ACHN (cell line): ENCODE results near the gene PDK2.
A peak's percentile ranks its signal among the peaks of the same experiment; 100 is the strongest.

Experiments used
- DNase-seq: peaks from one replicate; pipeline ENCODE4 v3.0.0-alpha.2; 2015
- in situ Hi-C: cut with HindIII; loops from 2 replicates; pipeline ENCODE4 v1.10.0; 2017; ENCODE audit warnings: low sequenced_read_pairs, low pct_ligation_motif_present, low pct_unique_long_range_greater_than_20kb

PDK2 gene

DNA sequence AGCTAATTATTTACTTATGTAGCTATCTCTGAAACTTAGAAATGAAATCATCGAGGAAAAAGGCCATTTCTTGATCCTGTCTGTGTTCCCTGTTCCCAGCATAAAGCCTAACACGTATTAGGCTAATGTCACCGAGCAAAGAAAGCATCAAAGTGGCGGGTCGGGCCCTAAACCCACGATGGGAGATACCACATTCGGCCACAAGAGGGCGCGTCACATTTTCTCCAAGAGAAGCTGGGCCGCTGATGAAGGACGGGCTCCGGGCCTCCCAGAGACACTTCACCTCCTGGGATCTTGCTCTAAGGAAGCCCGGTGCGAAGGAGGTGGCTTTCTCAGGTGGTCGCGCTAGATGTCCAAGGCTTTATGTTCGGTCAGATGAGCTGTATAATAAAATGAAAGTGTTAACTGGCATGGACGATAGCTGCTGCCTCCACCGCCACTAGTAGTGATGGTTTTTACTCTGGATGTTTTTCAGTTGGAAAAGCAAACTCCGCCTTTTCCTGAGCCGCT is 853 bp upstream of the PDK2 start:
- in situ Hi-C loops, result no loop called here
- peak; percentile 93 for DNase-seq

- DNase-seq, result no peak
- in situ Hi-C loops, result no loop called here
Observed at GRCh38 chr17:50095626-50096037, 481 bp downstream of the PDK2 start.

DNA sequence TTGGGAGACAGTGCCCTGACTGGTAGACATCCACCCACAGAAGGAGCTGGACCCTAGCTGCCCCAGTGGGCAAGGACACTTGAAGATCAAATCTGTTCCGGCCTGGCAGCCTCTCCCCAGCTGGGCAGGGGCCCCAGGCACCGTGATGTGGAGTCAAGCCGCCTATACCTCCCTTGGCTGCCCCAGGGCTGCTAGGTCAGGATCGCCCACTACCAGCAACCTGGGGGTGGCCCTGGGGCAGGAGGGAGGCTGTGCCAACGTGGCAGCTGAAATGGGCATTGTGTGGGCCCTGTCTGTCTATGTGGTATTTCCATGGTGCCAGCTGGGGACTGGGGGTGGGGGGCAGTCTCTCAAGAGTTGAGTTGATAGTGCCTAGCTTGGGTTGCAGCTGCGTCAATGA is 941 bp downstream of the PDK2 start:
- in situ Hi-C loops, result no loop called here

DNA sequence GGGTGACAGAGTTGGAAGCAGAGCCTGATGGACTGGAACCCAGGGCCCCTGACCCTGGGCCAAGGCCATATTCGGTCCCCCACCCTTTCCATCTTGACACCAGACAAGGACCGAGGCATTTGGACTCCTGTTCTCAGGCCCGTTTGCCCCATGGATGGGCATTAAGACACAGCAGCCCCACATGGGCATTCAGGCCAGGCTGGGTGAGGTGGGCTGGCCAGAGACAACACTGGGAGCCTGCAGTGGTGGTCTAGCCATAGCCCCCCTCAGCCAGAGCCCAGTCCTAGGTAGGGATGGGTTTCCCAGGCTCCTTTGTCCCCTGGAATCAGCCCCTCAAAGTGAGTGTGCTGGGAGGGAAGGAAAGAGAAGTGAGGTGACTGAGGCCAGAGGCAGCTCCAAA is 1.6 kb downstream of the PDK2 start:
- DNase-seq, result no peak
- in situ Hi-C loops, result no loop called here

More for the DNA sequence above, 941 bp downstream of the PDK2 start:
- DNase-seq, result no peak

- DNase-seq, result no peak
- in situ Hi-C loops, result no loop called here
Observed at GRCh38 chr17:50097455-50097854, 2.3 kb downstream of the PDK2 start.

- in situ Hi-C loops, result no loop called here
- no peak for DNase-seq
Observed at GRCh38 chr17:50097926-50098325, 2.8 kb downstream of the PDK2 start.

GRCh38 chr17:50098583-50098982 is 3.4 kb downstream of the PDK2 start:
- in situ Hi-C loops, result no loop called here
- DNase-seq, result no peak

GRCh38 chr17:50099003-50099402 is 3.9 kb downstream of the PDK2 start:
- in situ Hi-C loops, result no loop called here
- no peak for DNase-seq

- no peak for DNase-seq
- in situ Hi-C loops, result no loop called here
Observed at GRCh38 chr17:50100480-50100883, 5.3 kb downstream of the PDK2 start.

DNA sequence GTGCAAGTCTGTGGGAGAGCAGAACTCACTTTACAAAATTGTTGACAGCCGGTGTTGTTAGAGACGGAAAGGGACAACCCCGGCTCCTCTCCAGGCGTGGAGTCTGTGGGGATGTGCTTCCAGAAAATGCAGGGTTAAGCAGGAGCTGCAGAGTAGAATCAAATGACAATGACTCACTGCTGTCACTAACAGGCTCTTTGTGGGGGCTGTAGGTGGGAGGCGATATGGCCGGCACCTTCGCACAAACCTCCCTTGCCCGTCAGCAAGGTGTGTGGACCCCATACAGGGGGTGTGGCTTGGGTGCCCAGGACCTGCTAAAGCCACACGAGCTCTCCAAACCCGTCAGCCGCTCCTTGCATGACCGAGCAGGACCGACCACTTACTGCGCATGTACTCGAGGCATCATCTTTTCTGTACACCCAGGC is 5.8 kb downstream of the PDK2 start:
- in situ Hi-C loops, result no loop called here
- peak; percentile 61 for DNase-seq

DNA sequence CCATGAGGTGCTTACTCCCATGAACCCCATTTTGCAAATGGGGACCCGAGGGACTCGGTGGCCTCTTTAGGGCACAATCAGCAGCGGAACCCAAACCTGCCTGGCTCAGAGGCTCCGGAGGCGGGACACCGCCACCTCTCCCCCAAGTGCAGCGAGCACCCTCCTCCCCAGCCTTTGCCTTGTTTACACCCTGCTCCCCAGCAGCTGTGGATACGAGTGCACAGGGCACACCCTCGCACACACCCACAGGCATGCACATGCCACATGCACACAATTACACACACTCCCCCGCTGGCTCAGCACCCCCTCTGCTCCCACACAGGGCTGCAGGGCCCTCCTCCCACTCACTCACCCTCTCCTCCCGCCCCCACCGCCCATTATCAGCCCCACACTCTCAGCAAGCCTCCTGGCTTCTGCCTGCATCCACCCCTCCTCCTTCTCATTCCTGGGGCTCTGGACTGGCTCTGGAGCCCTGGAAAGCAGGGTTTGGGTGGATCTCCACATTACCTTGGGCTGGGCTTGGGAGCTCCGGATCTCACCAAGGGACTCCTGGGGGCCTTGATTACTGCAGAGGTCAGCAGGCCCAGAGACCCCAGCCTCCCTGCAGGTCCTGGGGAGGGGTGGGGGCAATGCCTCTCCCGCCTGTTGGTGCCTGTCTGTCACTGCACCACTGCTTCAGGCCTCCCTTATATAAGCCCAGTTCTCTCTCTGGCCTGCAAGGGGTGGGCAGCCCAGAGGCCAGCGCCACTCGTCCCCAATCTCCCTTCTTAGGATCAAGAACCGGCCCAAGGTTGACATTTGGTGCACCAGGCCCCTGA is 6.4 kb downstream of the PDK2 start:
- in situ Hi-C loops, result no loop called here
- DNase-seq, result peak; percentile 38

- DNase-seq, result peak; percentile 63
Observed at GRCh38 chr17:50102164-50102991, 7.2 kb downstream of the PDK2 start.

DNA sequence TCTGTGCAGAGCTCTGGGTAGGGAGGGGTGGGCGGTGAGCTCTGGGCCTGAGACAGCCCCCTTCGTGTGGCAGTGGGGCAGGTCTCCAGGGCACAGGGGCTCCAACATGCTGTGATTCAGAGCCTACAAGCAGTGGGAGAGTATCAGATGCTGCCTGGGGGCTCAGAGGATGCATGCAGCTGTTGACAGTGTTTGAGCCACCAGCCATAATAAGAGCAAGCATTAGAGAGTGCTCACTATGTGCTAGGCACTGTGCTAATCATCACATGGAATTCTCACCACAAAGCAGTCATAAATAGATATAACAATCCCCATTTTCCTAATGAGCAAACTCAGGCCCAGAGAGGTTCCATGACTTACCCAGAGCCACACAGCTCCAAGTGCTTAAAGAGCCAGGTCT is 8.1 kb downstream of the PDK2 start:
- in situ Hi-C loops, result no loop called here
- no peak for DNase-seq

More at GRCh38 chr17:50102164-50102991, 7.2 kb downstream of the PDK2 start:
- in situ Hi-C loops, result no loop called here

DNA sequence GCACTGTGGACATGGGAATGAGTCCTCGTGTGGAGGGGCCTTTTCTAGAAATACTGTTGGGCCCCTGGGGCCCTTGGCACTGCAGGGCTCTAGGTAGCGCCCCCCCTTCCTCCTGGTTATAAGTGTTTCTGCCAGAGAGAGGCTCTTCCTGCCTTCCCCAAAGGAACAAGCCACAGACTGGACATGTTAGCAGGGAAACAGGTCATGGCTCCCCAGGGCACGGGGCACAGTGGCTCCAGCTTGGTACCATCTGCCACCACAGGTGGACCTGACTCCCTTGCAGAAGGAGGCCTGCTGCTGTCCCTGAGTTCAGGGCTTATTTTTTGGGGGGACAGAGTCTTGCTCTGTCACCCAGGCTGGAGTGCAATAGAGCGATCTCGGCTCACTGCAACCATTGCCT is 8.8 kb downstream of the PDK2 start:
- in situ Hi-C loops, result no loop called here
- DNase-seq, result no peak

DNA sequence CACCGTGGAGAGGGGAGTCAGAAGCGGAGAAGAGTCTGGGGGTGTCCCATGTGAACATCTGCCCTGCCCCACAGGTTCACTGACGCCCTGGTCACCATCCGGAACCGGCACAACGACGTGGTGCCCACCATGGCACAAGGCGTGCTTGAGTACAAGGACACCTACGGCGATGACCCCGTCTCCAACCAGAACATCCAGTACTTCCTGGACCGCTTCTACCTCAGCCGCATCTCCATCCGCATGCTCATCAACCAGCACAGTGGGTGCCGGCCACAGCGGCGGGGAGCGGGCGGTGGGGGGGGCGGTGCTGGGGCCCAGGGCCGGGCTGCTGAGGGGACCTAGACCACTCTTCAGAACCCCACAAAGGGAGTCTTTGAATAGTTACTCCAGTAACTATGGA is 10.7 kb downstream of the PDK2 start:
- in situ Hi-C loops, result no loop called here
- DNase-seq, result no peak

DNA sequence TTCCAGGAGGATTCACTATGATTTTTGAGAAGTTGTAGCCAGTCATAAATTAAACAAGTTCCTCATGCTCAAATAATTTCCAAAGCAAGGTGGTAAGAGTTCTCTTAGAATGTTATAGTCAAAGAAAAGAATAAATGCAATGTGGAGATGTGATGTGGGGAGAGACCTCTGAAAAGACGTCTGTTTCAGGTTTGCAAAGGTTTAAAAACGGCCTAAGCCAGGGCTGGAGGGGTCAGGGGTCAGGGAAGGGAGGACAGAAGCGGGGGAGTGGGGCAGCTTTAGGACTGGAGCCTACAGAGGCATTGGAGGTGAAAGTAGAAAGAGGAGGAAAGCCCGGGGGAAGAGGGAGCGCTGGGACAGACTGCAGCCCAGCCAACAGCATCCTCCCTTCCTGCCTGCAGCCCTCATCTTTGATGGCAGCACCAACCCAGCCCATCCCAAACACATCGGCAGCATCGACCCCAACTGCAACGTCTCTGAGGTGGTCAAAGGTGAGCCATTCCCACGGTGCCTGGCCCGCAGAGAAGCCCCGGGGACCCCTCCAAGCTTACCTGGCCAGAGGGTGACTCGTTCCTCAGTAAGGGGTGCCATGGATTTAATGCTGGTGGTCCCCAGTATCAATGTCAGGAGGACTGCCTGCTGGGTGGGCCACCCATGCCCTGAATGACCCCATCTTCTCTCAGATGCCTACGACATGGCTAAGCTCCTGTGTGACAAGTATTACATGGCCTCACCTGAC is 11.4 kb downstream of the PDK2 start:
- DNase-seq, result no peak
- in situ Hi-C loops, result no loop called here

DNA sequence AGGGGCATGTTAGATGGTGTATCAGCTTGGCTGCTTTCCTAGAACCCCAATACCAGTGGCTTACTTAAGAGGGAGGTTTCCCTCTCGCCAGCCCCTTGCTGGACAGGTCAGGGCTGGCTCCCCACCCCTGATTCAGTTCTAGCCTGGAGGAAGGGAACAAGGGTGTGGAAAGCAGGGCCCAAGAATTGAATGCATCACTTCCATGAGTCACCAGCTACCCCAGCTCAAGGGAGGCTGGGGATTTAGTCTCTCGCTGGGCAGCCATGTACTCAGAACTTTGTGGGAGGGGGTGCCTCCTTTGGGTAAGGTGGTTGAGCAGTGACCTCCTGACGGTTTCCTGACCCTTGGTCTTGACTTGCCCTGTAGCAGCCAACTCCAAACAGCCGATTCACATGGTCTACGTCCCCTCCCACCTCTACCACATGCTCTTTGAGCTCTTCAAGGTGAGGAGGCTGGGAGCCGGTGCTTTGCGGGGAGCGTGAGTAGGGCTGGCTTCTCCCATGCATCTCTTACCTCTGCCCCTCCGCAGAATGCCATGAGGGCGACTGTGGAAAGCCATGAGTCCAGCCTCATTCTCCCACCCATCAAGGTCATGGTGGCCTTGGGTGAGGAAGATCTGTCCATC is 12.8 kb downstream of the PDK2 start:
- no peak for DNase-seq
- in situ Hi-C loops, result no loop called here

DNA sequence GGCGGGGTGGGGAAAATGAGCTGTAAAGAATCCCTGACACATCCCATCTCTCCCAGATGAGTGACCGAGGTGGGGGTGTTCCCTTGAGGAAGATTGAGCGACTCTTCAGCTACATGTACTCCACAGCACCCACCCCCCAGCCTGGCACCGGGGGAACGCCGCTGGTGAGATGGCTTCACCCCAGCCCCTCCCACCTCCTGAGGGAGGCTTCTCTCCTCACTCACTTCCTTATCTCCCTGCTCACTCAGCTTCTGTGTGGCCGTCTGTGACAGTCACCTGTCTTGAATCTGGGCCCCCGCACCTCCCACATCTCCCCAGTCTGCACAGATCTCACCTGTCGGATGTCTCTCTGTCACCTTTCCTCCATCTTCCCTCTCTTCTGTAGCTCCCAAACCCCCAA is 13.4 kb downstream of the PDK2 start:
- in situ Hi-C loops, result no loop called here
- DNase-seq, result no peak
